H1 (cell line): ENCODE data around the gene P4HB. TPM values are rescaled to one million over a fixed set of nuclear protein-coding genes. Genes with fewer than 3 reads are reported as not detected.

Source experiments
- ASH2L ChIP-seq: fragments of 200-600, 300-600 bp; sonication (generic); IDR thresholded peaks from one replicate; pipeline ENCODE4 v1.7.1; 2017; ENCODE audit warnings: low read length
- CBX8 ChIP-seq: fragments of 300-800, 300-1000 bp; sonication (generic); IDR thresholded peaks from 2 replicates; pipeline ENCODE4 v1.7.1; 2016; ENCODE audit warnings: low read depth, low read length, borderline replicate concordance
- CHD1 ChIP-seq: IDR thresholded peaks from 2 replicates; pipeline ENCODE4 v1.6.1; 2012; ENCODE audit warnings: low read depth, low read length, improper control_type of control experiment
- EP300 ChIP-seq, 2 experiments: IDR thresholded peaks; 1 replicate in 1 of 2; 2 replicates in 1 of 2; pipeline ENCODE4 v1.6.1; 2011 to 2012; ENCODE audit warnings: low read depth in 2 of 2, low read length in 2 of 2, mild to moderate bottlenecking in 2 of 2, borderline replicate concordance in 1 of 2, inconsistent platforms in 1 of 2, moderate library complexity in 1 of 2
- GABPA ChIP-seq: IDR thresholded peaks from 2 replicates; pipeline ENCODE4 v1.6.1; 2011; ENCODE audit warnings: mild to moderate bottlenecking, low read length, moderate library complexity, borderline replicate concordance; ENCODE audit not compliant: insufficient read depth
- HDAC2 ChIP-seq, 2 experiments: fragments of 300-600 bp in 1 of 2; sonication (generic) in 1 of 2; IDR thresholded peaks; 2 replicates each; pipeline ENCODE4 v1.6.1; 2011 to 2012; ENCODE audit warnings: low read depth in 2 of 2, low read length in 2 of 2, mild to moderate bottlenecking in 2 of 2, moderate library complexity in 2 of 2, borderline replicate concordance in 1 of 2, inconsistent platforms in 1 of 2
- JUND ChIP-seq: IDR thresholded peaks from 2 replicates; pipeline ENCODE4 v1.6.1; 2011; ENCODE audit warnings: mild to moderate bottlenecking, improper control_type of control experiment, low read length
- KDM5A ChIP-seq: fragments of 200-600 bp; IDR thresholded peaks from 2 replicates; pipeline ENCODE4 v1.7.1; 2012; ENCODE audit warnings: mild to moderate bottlenecking, low read length, inconsistent platforms, mixed read lengths
- PHF8 ChIP-seq: fragments of 200-600 bp; sonication (generic); conservative IDR thresholded peaks from 2 replicates; pipeline ENCODE4 v1.7.1; 2012; ENCODE audit warnings: low read depth, mild to moderate bottlenecking, inconsistent platforms, low read length, moderate library complexity
- POLR2A ChIP-seq, 2 experiments: IDR thresholded peaks; 1 replicate in 1 of 2; 2 replicates in 1 of 2; pipeline ENCODE4 v1.6.1; 2011; ENCODE audit warnings: low read depth in 2 of 2, low read length in 2 of 2, mild to moderate bottlenecking in 2 of 2; ENCODE audit errors: control extremely low read depth in 1 of 2
- POU5F1 ChIP-seq: IDR thresholded peaks from 2 replicates; pipeline ENCODE4 v1.6.1; 2011; ENCODE audit warnings: low read depth, mild to moderate bottlenecking, low read length, moderate library complexity
- RAD21 ChIP-seq, 2 experiments: IDR thresholded peaks in 1 of 2; conservative IDR thresholded peaks in 1 of 2; 2 replicates each; pipeline ENCODE4 v1.6.1; 2011; ENCODE audit warnings: low read depth in 2 of 2, low read length in 2 of 2, improper control_type of control experiment in 1 of 2, inconsistent platforms in 1 of 2, mild to moderate bottlenecking in 1 of 2, moderate library complexity in 1 of 2
- RFX5 ChIP-seq: IDR thresholded peaks from 2 replicates; pipeline ENCODE4 v1.6.1; 2011; ENCODE audit warnings: low read depth, low read length, improper control_type of control experiment, borderline replicate concordance
- RNF2 ChIP-seq: fragments of 200-900, 300-1000 bp; sonication (generic); IDR thresholded peaks from 2 replicates; pipeline ENCODE4 v1.7.1; 2016; ENCODE audit warnings: borderline replicate concordance, low read depth, mild to moderate bottlenecking, antibody characterized with exemption, low read length; ENCODE audit not compliant: poor library complexity, severe bottlenecking; ENCODE audit errors: missing control alignments
- RXRA ChIP-seq: IDR thresholded peaks from 2 replicates; pipeline ENCODE4 v1.6.1; 2011; ENCODE audit warnings: low read depth, mild to moderate bottlenecking, low read length, moderate library complexity; ENCODE audit not compliant: insufficient read depth
- SAP30 ChIP-seq: fragments of 300-600 bp; sonication (generic); IDR thresholded peaks from 2 replicates; pipeline ENCODE4 v1.7.1; 2012; ENCODE audit warnings: low read length, moderate library complexity, mild to moderate bottlenecking, inconsistent platforms; ENCODE audit not compliant: insufficient read depth, insufficient replicate concordance
- SIX5 ChIP-seq: IDR thresholded peaks from 2 replicates; pipeline ENCODE4 v1.6.1; 2011; ENCODE audit warnings: mild to moderate bottlenecking, low read depth, low read length
- SP2 ChIP-seq: IDR thresholded peaks from 2 replicates; pipeline ENCODE4 v1.6.1; 2012; ENCODE audit warnings: mild to moderate bottlenecking, low read length, inconsistent platforms
- SP4 ChIP-seq: IDR thresholded peaks from 2 replicates; pipeline ENCODE4 v1.6.1; 2012; ENCODE audit warnings: low read length, inconsistent platforms
- TCF12 ChIP-seq: IDR thresholded peaks from 2 replicates; pipeline ENCODE4 v1.6.1; 2011; ENCODE audit warnings: low read depth, mild to moderate bottlenecking, low read length
- YY1 ChIP-seq: IDR thresholded peaks from 2 replicates; pipeline ENCODE4 v1.6.1; 2011; ENCODE audit warnings: low read depth, mild to moderate bottlenecking, low read length
- polyA plus RNA-seq, 7 experiments: library from polyadenylated mRNA; depleted of rRNA in 3 of 7; stranded (reverse) in 5 of 7; unstranded in 2 of 7; fragments of >200 nt in 5 of 7; fragments of 200-250 nt in 2 of 7; gene quantifications; 1 replicate in 5 of 7; 2 replicates in 1 of 7; 4 replicates in 1 of 7; pipeline versions ENCODE4 v1.2.1 to v1.2.3, GENCODE V29; 2011 to 2013; ENCODE audit warnings: missing spikeins in 2 of 7, mixed read lengths in 2 of 7
- total RNA-seq: library from RNA; stranded (reverse); fragmentation: NEBNext Ultra II Directional; extraction: Animal tissue kit (Norgen Biotek cat#: 25700); gene quantifications from 2 replicates; pipeline ENCODE4 v1.2.1, GENCODE V29; 2021
- TF ChIP-seq, protein P1 (sequence below): IDR thresholded peaks from 2 replicates; pipeline ENCODE4 v1.6.1; 2012; ENCODE audit warnings: inconsistent platforms

The P4HB gene
- total and polyA plus RNA-seq, 2 of the 8 experiments (the other 6 are each of a cell fraction or from before 2014, with no cell fraction given): 41.4 to 379 TPM

GRCh38 chr17:81859906-81860755, at the start of gene P4HB (continued):
- TF ChIP-seq, protein P1, sequence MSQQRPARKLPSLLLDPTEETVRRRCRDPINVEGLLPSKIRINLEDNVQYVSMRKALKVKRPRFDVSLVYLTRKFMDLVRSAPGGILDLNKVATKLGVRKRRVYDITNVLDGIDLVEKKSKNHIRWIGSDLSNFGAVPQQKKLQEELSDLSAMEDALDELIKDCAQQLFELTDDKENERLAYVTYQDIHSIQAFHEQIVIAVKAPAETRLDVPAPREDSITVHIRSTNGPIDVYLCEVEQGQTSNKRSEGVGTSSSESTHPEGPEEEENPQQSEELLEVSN: no peak
- TF ChIP-seq ASH2L (no peak), RFX5 (no peak), SP2 (no peak), GABPA (no peak), SP4 (no peak), POLR2A (IDR thresholded peaks at IDR 0.05; ENCODE audit: control extremely low read depth in 1 of 2, low read depth in 2 of 2, low read length in 2 of 2) (peak in 1 of 2 experiments; percentile 58; a peak in 2 of 3 replicates), CHD1 (no peak), PHF8 (peak; percentile 90), RNF2 (no peak), SAP30 (no peak), JUND (no peak), RXRA (no peak), TCF12 (no peak), KDM5A (no peak), CBX8 (no peak), EP300 (IDR thresholded peaks at IDR 0.05; ENCODE audit: borderline replicate concordance in 1 of 2, low read depth in 2 of 2, low read length in 2 of 2) (no peak), HDAC2 (IDR thresholded peaks at IDR 0.05; ENCODE audit: borderline replicate concordance in 1 of 2, low read depth in 2 of 2, low read length in 2 of 2) (no peak; a peak in 1 of 4 replicates), SIX5 (no peak), YY1 (no peak), RAD21 (IDR thresholded peaks at IDR 0.05 in 1 of 2, conservative IDR thresholded peaks at IDR 0.05 in 1 of 2; ENCODE audit: low read depth in 2 of 2, low read length in 2 of 2) (no peak), POU5F1 (no peak)
